CD4-positive, alpha-beta T cell treated with Interleukin-4 for 1 hour (primary cell): ENCODE measurements around the gene PPP1R12B.
A peak's percentile ranks its signal among the peaks of the same experiment; 100 is the strongest.
"Not testable (repeated sequence)": the region's sequence is repeated elsewhere in the genome, so short reads cannot be mapped to it uniquely, and the experiment has no call there.

ENCODE experiments used
- DNase-seq, 2 donors: peaks; one replicate each; pipeline ENCODE4 v3.0.0-alpha.2; 2020 to 2022

PPP1R12B gene

GRCh38 chr1:202493112-202493511 lies 144.6 kb downstream of the PPP1R12B start:
- DNase-seq: not testable (repeated sequence)

- no peak for DNase-seq
Observed at GRCh38 chr1:202498542-202498941, 150.0 kb downstream of the PPP1R12B start.

DNA sequence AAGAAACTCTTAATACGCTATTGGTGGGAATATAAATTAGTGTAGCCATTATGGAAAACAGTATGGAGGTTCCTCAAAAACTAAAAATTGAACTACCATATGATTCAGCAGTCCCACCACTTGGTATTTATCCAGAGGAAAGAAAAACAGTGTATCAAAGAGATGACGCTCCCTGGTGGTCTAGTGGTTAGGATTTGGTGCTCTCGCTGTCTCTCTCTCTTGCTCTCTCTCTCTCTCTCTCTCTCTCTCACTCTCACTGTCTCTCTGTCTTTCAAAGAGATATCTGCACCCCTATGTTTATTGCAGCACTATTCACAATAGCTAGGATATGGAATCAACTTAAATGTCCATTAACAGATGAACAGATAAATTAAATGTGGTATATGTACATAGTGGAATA lies 151.5 kb downstream of the PPP1R12B start:
- not testable (repeated sequence) for DNase-seq

GRCh38 chr1:202501281-202501680 lies 152.8 kb downstream of the PPP1R12B start:
- no peak for DNase-seq

DNA sequence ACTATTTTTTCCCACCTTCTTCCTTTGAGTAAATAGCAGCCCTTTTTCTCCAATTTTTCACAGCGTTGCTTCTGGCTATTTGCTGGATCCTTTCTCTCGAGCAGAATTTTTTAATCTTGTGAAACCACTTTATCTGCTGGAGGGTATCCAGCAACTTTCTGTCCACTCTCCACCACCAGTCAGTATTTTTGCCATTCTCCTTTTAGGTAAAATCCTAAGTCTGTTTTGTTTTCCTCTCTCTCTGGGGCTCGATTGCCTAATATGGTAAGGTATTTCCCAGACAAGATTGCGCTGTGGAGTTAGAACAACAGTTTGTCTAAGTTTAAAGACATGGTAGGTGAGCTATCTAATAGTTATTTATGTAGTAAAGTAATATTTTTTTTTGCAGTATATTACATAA lies 156.9 kb downstream of the PPP1R12B start:
- no peak for DNase-seq

DNA sequence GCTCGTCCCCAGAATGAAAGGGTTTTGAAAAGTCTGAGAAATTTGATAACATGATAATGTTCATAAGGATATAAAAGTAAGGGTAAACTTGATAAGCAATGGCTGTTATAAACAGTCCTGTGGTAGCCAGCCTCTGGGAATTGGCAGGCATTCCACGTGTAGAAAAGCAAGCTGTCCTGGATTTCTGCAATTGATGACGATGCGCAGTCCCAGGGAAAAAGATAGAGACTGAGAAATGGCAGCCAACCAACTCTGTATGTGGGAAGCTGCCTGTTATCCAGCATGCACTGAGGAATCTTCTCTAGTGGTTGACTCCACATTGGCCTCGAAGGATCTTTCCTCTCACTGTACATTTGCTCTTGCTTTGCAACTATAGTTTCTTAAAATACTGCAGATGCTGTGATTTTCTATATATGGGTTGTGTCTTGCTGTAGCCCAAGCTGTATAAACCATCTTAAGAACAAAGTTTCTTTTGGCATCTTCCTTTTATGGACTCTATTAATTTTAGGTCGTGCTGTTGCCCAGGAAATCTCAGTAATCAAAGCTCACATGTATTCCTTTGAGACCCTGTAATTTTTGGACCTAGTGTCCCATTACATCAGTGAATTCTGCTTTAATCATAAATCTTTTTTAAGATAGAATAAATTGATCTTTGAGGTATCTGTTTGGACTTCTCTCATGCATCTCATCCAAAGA lies 157.5 kb downstream of the PPP1R12B start:
- DNase-seq: not testable (repeated sequence)

- not testable (repeated sequence) for DNase-seq
Observed at GRCh38 chr1:202508863-202509262, 160.4 kb downstream of the PPP1R12B start.

DNA sequence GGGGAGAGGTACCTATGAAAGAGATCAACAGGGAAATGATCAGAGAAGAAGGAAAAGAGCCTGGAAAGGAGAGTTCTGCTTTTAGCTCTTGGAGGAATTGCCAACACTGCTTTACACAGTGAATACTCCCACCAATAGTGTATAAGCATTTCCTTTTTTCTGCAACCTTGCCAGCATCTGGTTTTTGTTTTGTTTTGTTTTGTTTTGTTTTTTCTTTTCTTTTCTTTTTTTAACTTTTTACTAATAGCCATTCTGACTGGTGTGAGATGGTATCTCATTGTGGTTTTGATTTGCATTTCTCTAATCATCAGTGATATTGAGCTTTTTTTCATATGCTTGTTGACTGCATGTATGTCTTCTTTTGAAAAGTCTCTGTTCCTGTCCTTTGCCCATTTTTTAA lies 165.4 kb downstream of the PPP1R12B start:
- DNase-seq: not testable (repeated sequence)

- no peak for DNase-seq
Observed at GRCh38 chr1:202516434-202516877, 168.0 kb downstream of the PPP1R12B start.

GRCh38 chr1:202517146-202517545 lies 168.6 kb downstream of the PPP1R12B start:
- DNase-seq: not testable (repeated sequence)

DNA sequence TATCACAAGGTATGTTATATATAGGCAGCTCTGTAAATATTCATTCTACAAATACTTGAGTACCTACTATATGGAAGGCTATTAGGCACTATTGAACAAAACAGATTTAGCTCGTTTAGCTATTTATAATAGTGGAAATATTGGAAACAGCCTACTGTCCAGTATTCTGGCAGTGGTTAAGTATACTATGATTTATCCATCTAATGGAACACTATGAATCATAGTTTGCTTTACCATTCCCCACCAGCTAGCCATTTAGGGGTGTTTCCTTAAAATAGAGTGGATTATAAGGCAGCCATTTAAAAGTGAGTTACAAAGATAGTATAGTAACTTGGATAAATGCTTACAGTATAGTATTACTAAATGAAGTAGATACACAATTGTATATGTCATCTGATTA lies 169.7 kb downstream of the PPP1R12B start:
- DNase-seq: not testable (repeated sequence)

DNA sequence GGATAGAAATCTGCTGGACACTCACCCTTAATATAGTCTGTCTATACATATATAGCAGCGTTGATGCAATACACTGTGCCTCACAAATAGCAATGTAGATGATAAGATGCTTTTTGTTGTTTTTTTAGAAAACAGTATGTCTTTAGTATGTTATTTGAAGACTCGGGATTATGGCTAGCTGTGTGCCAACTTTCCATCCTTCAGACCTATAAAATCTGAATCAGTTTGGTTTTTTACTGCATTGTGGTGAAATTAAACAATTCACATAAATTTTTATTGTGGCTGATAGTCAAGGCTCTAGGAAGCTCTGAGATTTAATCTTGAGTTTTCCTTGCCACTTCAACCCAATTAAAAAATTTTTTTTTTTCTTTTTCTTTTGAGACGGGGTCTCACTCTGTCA lies 170.4 kb downstream of the PPP1R12B start:
- DNase-seq: not testable (repeated sequence)

DNA sequence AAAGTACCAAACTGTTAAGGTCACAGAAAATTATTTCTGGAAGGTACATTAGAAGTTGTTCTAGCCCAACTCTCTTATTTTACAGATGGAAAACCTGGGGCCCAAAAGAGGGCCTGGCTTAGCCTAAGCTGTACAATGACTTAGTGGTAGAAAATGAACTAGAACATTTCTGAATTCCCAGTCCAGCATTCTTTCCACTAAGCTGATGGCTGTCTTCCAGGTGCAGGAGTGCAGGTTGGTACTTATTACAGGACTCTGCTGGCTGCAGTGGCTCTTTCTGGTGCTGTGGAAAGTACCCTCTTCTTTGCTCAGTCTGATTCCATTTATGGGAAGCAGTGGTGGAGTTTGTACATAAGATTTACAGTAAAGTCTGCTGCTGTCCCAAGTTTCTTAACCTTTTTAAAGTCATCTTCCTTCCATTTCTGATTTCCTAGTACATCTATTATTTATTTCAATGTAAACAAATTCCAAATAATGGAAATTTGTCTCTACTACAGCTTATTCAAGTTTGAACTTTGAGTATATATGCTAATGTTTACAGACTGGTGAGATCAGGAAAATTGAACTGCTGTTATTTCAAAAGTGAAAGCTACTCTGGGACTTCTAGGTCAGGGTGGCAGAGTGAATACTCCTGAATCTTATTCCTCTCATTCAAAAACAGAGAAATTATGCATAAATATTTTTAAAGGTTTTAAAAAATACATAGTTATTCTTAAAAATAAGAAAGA lies 171.8 kb downstream of the PPP1R12B start:
- not testable (repeated sequence) for DNase-seq

DNA sequence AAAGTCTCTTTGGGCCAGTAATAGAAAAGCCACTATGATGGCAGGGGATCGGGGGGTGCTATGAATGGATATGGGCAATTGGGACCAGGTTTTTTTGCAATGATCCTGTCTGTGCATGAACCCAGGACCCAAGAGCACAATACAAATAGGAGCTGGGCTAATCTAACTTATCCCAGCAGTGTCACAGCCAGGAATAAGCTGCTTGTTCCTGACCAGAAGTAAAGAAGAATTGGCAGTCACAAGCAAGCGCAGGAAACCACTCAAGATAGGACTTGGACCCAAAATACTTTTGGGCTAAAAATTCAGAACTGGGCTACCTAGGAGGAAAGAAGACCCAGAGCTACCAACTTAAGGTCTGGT lies 172.3 kb downstream of the PPP1R12B start:
- not testable (repeated sequence) for DNase-seq

DNA sequence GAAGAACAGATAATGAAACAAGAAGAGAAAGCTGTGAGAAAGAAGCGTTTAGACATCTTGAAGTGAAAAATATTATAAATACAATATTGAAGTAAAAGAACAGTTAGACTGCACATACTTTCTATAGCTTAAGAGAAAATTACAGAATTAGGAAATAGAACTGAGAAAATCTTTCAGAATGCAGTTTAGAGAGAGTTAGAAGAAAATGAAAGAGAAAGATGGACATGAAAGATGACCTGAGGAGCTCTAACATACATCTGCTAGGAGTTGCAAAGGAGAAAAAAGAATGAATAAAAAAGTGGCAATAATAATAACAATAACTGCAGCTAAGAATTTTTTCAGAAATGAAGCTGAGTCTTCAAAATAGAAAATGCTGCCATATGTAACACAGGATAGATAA lies 173.0 kb downstream of the PPP1R12B start:
- not testable (repeated sequence) for DNase-seq

- DNase-seq: no peak
Observed at GRCh38 chr1:202521886-202522285, 173.4 kb downstream of the PPP1R12B start.

DNA sequence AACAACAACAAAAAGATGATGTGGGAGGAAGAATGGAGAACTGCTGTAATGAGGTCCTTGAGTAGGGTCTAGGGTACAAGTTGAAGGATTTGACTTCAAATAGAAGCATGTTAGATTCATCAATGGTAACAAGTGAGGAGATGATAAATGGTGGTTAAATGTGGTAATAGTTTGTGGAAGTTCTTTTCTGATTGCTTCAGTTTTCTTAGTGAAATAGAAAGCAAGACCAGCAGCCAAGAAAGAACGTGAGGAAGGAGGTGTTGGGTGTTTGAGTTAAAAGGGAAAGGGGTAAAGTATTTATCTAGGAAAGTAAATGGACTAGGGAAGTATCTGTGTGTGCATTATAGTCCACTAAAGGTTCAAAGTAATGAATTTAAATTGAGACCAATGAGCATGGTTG lies 177.6 kb downstream of the PPP1R12B start:
- not testable (repeated sequence) for DNase-seq

- DNase-seq: not testable (repeated sequence)
Observed at GRCh38 chr1:202528096-202528722, 179.7 kb downstream of the PPP1R12B start.

GRCh38 chr1:202530686-202531085 lies 182.2 kb downstream of the PPP1R12B start:
- not testable (repeated sequence) for DNase-seq

- DNase-seq: no peak
Observed at GRCh38 chr1:202531472-202531811, 182.9 kb downstream of the PPP1R12B start.

DNA sequence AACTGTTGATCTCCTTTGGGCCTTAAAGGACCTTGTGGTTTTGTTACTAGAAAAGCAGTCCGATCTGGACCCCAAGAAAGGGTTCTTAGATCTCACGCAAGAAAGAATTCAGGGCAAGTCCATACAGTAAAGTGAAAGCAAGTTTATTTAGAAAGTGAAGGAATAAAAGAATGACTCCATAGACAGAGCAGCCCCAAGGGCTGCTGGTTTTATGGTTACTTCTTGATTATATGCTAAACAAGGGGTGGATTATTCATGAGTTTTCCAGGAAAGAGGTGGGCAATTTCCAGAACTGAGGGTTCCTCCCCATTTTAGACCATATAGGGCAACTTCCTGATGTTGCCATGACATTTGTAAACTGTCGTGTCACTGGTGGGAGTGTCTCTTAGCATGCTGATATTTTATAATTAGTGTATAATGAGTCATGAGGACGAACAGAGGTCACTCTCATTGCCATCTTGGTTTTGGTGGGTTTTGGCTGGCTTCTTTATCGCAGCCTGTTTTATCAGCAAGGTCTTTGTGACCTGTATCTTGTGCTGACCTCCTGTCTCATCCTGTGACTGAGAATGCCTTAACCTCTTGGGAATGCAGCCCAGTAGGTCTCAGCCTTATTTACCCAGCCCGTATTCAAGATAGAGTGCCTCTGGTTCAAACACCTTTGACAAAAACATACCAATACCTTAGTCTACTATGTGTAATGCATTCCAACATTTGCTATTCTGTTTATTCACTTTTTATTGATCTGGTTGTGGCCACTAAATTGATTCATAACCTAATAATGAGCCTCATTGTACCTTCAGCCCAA lies 183.5 kb downstream of the PPP1R12B start:
- peak; percentile 9 to 21 for DNase-seq

DNA sequence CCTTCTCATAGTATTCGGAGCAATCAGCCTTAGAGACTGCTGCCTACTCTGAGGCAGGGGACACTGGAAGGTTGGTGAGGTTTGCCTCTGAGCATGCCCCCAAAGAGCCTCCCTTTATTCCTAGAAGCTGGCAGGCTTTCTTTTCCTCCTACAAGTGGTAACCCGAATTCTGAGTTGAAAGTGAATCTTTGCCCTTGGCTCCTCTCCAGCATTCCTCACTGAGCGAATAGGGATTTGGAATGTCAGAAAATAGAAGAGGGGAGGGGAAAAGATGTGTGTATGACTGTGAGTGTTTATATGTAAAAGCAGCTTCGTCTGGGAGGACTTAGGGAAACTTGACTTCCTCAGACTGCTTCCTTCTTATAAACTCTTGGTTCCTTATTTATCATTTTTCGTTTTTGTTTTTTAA lies 190.7 kb downstream of the PPP1R12B start:
- not testable (repeated sequence) for DNase-seq

- DNase-seq: not testable (repeated sequence)
Observed at GRCh38 chr1:202539583-202539982, 191.1 kb downstream of the PPP1R12B start.
